ENCODE data around the gene COPS8.

The COPS8 gene

GRCh38 chr2:237139123-237139675 lies 53.5 kb downstream of the COPS8 start:
- H3K27ac ChIP-seq = no peak overlapping the region
- no peak overlapping the region for H3K4me3 ChIP-seq
- DNase-seq (ENCODE audit: low spot score) = peak; percentile 43
- TF ChIP-seq CTCF (IDR thresholded peaks at IDR 0.05) = no peak

- TF ChIP-seq CTCF (IDR thresholded peaks at IDR 0.05) = no peak
- H3K27ac ChIP-seq = no peak overlapping the region
- no peak overlapping the region for H3K4me3 ChIP-seq
- no peak for DNase-seq (ENCODE audit: low spot score)
Observed at GRCh38 chr2:237140689-237141285, 55.1 kb downstream of the COPS8 start.

GRCh38 chr2:237141571-237142051 lies 55.9 kb downstream of the COPS8 start:
- no peak for TF ChIP-seq CTCF (IDR thresholded peaks at IDR 0.05)
- H3K4me3 ChIP-seq = no peak overlapping the region
- peak overlapping the region in 1 of 2 donors; percentile 35 for H3K27ac ChIP-seq
- peak; percentile 55 for DNase-seq (ENCODE audit: low spot score)

- DNase-seq (ENCODE audit: low spot score) = peak; percentile 52
- Histone ChIP-seq H3K4me3 (no peak overlapping the region), H3K27ac (peak overlapping the region in 1 of 2 donors; percentile 47)
- no peak for TF ChIP-seq CTCF (IDR thresholded peaks at IDR 0.05)
Observed at GRCh38 chr2:237143118-237143517, 57.4 kb downstream of the COPS8 start.

- peak; percentile 33 for DNase-seq (ENCODE audit: low spot score)
- peak overlapping the region in 1 of 2 donors; percentile 47 for H3K27ac ChIP-seq
- TF ChIP-seq CTCF (IDR thresholded peaks at IDR 0.05) = no peak
- H3K4me3 ChIP-seq = no peak overlapping the region
Observed at GRCh38 chr2:237143676-237144440, 58.2 kb downstream of the COPS8 start.

GRCh38 chr2:237144516-237144915 lies 58.8 kb downstream of the COPS8 start:
- H3K27ac ChIP-seq = peak overlapping the region in 1 of 2 donors; percentile 27
- no peak for TF ChIP-seq CTCF (IDR thresholded peaks at IDR 0.05)
- no peak overlapping the region for H3K4me3 ChIP-seq
- no peak for DNase-seq (ENCODE audit: low spot score)
